Measurements from ENCODE around the gene TMPRSS15. TPM values are rescaled to one million over a fixed set of nuclear protein-coding genes. Genes with fewer than 3 reads are reported as not detected.

The TMPRSS15 gene
- total RNA-seq, 1 donor from 2014 or later: not detected

- Mint-ChIP-seq H3K27me3 (ENCODE audit: unreplicated experiment) (no peaks in the 10 kb centered on the region), H3K4me1 (ENCODE audit: unreplicated experiment) (no peaks in the 10 kb centered on the region), H3K9me3 (ENCODE audit: unreplicated experiment) (no peaks in the 10 kb centered on the region), H3K36me3 (ENCODE audit: low read depth, unreplicated experiment) (no peaks in the 10 kb centered on the region), H3K27ac (ENCODE audit: unreplicated experiment) (no peak overlapping the region), H3K4me3 (ENCODE audit: unreplicated experiment) (no peak overlapping the region)
- no peak for TF ChIP-seq CTCF (IDR thresholded peaks at IDR 0.05; ENCODE audit: unreplicated experiment)
- no peak for DNase-seq (ENCODE audit: low spot score)
These were observed 67.8 kb downstream of the TMPRSS15 start for GRCh38 chr21:18335651-18336236.

GRCh38 chr21:18334066-18334465 is 69.5 kb downstream of the TMPRSS15 start:
- no peak overlapping the region for H3K4me3 Mint-ChIP-seq (ENCODE audit: unreplicated experiment)
- peaks cover 3% of the 10 kb centered on the region for H3K27me3 Mint-ChIP-seq (ENCODE audit: unreplicated experiment)

GRCh38 chr21:18318156-18318555 is 85.4 kb downstream of the TMPRSS15 start:
- no peak for TF ChIP-seq CTCF (IDR thresholded peaks at IDR 0.05; ENCODE audit: unreplicated experiment)
- Mint-ChIP-seq H3K27me3 (ENCODE audit: unreplicated experiment) (no peaks in the 10 kb centered on the region), H3K9me3 (ENCODE audit: unreplicated experiment) (no peaks in the 10 kb centered on the region), H3K36me3 (ENCODE audit: low read depth, unreplicated experiment) (no peaks in the 10 kb centered on the region), H3K4me3 (ENCODE audit: unreplicated experiment) (no peak overlapping the region), H3K4me1 (ENCODE audit: unreplicated experiment) (no peaks in the 10 kb centered on the region), H3K27ac (ENCODE audit: unreplicated experiment) (no peak overlapping the region)
- DNase-seq (ENCODE audit: low spot score): no peak

More at GRCh38 chr21:18334066-18334465, 69.5 kb downstream of the TMPRSS15 start:
- Mint-ChIP-seq H3K4me1 (ENCODE audit: unreplicated experiment) (no peaks in the 10 kb centered on the region), H3K9me3 (ENCODE audit: unreplicated experiment) (no peaks in the 10 kb centered on the region), H3K36me3 (ENCODE audit: low read depth, unreplicated experiment) (no peaks in the 10 kb centered on the region), H3K27ac (ENCODE audit: unreplicated experiment) (no peak overlapping the region)
- no peak for TF ChIP-seq CTCF (IDR thresholded peaks at IDR 0.05; ENCODE audit: unreplicated experiment)
- DNase-seq (ENCODE audit: low spot score): no peak

- no peak overlapping the region for H3K27ac Mint-ChIP-seq (ENCODE audit: unreplicated experiment)
- no peaks in the 10 kb centered on the region for H3K27me3 Mint-ChIP-seq (ENCODE audit: unreplicated experiment)
- DNase-seq (ENCODE audit: low spot score): no peak
These were observed 105.4 kb downstream of the TMPRSS15 start for GRCh38 chr21:18298228-18298627.

More at GRCh38 chr21:18298228-18298627, 105.4 kb downstream of the TMPRSS15 start:
- Mint-ChIP-seq H3K4me3 (ENCODE audit: unreplicated experiment) (no peak overlapping the region), H3K9me3 (ENCODE audit: unreplicated experiment) (no peaks in the 10 kb centered on the region), H3K36me3 (ENCODE audit: low read depth, unreplicated experiment) (no peaks in the 10 kb centered on the region), H3K4me1 (ENCODE audit: unreplicated experiment) (no peaks in the 10 kb centered on the region)
- no peak for TF ChIP-seq CTCF (IDR thresholded peaks at IDR 0.05; ENCODE audit: unreplicated experiment)

Measured in endothelial cell (in vitro differentiated cells).